VCaP (cell line): ENCODE measurements around the gene PSORS1C1.
"Not testable (repeated sequence)": the region's sequence is repeated elsewhere in the genome, so short reads cannot be mapped to it uniquely, and the experiment has no call there.

Experiments
- H3K27ac ChIP-seq: fragments of 450-650 bp; 2 replicates; pipeline ENCODE4 v1.5.1; 2017
- TF ChIP-seq, protein P1 (sequence below): fragments of 450-650 bp; conservative IDR thresholded peaks from 2 replicates; pipeline ENCODE4 v1.5.1; 2017; ENCODE audit warnings: mild to moderate bottlenecking, moderate library complexity

Gene PSORS1C1

DNA sequence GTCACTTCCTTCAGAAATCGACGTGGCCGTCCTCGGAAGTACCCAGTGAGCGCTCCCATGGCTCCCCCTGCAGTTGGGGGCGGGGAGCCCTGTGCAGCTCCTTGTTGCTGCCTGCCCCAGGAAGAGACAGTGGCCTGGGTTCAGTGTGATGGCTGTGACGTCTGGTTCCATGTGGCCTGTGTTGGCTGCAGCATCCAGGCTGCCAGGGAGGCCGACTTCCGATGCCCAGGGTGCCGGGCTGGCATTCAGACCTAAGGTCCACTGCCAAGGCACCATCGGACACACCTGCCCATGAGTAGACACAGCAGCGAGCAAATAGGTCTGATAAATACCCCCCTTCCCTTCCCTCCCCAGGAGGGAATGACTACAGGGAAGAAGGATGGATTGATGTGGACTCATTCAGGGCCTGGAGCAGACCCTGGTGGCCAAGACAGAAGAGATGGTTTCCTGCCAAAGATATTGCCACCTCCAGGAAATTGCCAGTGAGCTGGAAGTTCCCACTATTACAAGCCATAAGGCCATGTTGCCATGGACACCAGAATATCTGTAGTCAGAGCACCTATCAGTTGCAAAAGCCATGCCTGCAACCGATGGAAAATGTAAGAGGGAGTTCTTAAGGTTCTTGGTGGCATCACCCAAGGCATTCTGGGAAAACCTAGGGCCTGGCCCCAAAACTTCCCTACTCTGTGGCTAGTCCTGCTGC is 48.0 kb downstream of the PSORS1C1 start:
- TF ChIP-seq, protein P1, sequence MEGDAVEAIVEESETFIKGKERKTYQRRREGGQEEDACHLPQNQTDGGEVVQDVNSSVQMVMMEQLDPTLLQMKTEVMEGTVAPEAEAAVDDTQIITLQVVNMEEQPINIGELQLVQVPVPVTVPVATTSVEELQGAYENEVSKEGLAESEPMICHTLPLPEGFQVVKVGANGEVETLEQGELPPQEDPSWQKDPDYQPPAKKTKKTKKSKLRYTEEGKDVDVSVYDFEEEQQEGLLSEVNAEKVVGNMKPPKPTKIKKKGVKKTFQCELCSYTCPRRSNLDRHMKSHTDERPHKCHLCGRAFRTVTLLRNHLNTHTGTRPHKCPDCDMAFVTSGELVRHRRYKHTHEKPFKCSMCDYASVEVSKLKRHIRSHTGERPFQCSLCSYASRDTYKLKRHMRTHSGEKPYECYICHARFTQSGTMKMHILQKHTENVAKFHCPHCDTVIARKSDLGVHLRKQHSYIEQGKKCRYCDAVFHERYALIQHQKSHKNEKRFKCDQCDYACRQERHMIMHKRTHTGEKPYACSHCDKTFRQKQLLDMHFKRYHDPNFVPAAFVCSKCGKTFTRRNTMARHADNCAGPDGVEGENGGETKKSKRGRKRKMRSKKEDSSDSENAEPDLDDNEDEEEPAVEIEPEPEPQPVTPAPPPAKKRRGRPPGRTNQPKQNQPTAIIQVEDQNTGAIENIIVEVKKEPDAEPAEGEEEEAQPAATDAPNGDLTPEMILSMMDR = no peak

DNA sequence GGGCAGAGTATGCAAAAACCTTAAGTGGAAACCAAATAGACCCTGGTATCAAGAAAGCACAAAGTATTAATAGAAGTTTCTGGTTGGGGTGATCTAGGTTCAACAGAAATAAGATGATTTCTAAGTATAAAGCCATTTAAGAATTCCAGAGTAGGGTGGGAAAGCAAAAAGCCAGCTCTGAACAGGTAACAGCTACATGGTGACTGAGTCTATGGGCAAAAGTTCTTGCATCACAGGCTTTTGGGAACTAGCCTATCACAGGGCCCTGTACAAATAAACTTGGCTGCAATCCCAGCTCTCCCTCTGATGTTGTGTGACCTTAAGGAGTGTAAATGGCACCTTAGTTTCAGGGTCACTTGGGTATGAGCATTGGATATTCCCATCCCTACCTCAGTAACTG is 49.3 kb downstream of the PSORS1C1 start:
- no peak overlapping the region for H3K27ac ChIP-seq
- TF ChIP-seq, protein P1 = no peak

More for the DNA sequence above, 48.0 kb downstream of the PSORS1C1 start:
- H3K27ac ChIP-seq = no peak overlapping the region

DNA sequence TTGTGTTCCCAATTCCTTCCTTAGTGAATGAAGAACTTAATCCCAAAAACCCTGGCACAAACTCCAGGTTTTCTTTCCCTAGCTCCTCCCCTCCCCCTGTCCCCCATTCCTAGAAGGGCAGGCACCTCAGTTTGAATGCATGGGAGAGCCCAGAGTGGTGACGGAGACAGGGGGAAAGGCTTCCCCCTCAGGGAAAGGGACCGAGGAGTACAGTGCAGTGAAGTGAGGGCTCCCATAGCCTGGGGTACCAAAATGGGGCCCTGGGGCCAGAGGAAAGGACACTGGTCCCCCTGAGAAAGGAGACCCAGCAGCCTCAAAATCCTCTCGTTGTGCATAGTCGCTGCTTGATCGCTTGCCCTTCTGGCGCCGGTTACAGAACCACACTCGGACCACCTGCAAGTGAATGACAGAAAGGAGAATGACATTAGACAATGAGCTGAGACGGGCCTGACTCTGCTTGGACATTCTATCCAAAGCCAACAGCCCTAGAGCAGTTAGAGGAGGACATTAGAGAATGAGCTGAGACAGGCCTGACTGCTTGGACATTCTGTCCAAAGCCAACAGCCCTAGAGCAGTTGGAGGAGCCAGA is 50.0 kb downstream of the PSORS1C1 start:
- H3K27ac ChIP-seq = not testable (repeated sequence)

DNA sequence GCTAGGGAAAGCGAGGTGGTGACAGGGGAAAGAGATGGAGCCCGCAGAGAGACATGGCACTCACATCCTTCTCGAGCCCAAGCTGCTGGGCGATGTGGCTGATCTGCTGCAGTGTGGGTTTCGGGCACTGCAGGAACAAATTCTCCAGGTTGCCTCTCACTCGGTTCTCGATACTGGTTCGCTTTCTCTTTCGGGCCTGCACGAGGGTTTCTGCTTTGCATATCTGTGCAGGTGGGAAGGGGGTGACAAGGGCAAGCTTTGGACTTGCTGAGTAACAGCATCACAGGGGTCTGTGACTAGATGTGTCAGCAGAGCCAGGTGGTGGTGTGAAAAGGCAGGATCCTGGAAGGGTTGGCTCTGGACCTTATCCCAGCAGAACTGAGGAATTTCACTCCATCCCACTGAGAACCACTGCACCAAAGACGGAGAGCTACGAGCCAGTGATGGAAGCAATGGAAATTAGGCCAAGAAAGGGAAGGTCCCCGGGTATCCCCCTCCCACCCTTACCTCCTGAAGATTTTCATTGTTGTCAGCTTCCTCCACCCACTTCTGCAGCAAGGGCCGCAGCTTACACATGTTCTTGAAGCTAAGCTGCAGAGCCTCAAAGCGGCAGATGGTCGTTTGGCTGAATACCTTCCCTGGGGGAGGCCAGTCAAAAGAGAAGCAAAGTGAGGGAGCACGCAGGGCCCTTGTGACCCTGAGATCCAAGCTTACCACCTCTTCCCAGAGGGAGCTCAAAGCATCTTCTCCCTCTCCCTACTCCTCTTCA is 50.6 kb downstream of the PSORS1C1 start:
- H3K27ac ChIP-seq = not testable (repeated sequence)

DNA sequence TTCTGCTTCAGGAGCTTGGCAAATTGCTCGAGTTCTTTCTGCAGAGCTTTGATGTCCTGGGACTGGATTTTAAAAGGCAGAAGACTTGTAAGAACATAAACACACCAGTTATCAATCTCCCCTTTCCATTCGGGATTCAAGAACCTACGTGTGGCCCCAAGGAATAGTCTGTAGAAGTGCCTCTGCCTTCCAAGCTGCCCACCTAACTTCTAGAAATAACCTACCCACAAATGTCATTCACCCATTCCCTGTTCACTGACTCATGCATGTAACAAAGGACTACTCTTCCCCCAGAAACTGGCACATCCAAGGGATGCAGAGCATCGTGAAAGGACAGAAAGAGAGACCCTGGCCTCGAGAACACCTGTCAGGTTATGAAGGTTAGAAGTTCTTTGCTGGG is 51.4 kb downstream of the PSORS1C1 start:
- TF ChIP-seq, protein P1 = no peak

DNA sequence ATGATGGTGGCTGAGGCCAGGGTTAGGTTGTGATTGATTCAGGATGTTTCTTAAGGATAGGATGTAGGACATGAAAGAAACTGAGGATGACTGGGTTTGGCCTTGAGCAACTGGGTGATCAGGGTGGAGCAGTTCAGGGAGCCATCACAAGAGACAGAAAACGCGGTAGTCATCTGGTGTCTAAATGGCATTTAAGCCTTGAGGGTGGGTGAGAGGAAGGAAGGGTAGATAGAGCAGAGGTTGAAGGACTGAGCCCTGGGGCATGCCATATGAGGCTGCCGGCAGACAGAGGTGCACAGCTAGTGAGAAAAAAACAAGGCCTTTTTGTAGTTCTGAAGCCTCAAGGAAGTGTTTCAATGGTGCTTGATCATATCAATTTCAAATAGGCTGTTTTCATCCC is 54.0 kb downstream of the PSORS1C1 start:
- H3K27ac ChIP-seq = no peak overlapping the region
- TF ChIP-seq, protein P1 = no peak

More for the DNA sequence above, 51.4 kb downstream of the PSORS1C1 start:
- H3K27ac ChIP-seq = no peak overlapping the region

DNA sequence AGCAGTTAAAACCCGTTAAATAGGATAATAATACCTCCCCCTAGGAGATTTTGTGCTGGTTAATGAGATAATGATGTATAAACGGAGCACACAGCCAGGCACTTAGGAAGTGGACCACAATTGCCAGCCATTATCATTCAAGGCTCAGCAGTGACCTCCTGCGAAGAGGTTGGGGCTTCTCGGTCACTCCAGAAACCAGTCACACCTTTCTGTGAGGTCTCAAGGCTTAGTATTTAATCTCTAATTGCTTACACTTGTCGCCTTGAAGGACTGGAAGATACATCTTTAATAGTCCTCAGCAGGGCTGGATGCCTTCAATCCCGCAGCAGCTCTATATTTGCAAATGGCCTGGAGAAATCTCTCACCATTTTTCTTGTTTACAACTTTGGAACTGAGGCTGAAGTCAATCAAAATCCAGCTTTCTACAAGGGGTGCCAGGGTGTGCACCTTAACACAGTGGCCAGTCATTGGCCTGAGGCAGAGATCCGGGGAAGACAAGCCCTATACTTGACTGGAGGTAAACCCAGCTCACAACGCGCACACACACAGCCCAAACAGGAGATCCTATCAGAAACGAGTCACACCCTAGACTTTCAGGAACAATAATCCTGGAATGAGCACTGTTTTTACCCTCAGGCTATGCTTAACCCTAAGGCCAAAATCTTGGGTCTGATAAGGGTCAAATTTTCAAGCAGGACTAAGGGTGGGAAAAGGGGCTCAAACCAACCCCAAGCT is 54.7 kb downstream of the PSORS1C1 start:
- H3K27ac ChIP-seq = no peak overlapping the region
- TF ChIP-seq, protein P1 = no peak

DNA sequence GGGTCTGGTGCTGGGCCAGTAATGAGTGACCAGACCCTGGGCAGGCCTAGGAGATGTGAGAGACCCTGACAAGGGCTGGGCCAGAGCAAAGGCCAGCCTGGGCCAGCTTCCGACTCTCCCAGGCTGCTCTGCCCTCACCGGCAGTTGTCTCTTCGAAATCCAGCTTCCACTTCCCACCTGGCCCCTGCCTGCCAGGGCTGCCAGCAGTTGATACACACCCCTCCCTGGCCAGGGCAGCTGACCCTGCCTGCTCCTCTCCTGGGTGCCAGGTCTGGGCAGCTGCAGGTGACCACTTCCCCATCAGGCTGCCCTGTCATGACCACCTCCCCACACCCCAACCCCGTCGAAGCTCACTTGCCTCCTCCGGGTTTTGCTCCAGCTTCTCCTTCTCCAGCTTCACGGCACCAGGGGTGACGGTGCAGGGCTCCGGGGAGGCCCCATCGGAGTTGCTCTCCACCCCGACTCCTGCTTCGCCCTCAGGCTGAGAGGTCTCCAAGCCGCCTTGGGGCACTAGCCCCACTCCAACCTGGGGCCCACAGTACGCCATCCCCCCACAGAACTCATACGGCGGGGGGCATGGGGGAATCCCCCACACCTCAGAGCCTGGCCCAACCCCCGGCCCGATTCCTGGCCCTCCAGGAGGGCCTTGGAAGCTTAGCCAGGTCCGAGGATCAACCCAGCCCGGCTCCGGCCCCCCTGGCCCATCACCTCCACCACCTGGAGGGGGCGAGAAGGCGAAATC is 55.4 kb downstream of the PSORS1C1 start:
- H3K27ac ChIP-seq = not testable (repeated sequence)
